Choroid plexus epithelial cell (primary cell): ENCODE results near the gene GREM2.

Experiments
- DNase-seq: peaks from one replicate; pipeline ENCODE4 v3.0.0-alpha.2; 2010; ENCODE audit warnings: low read depth
- H3K4me3 ChIP-seq: 2 replicates; pipeline ENCODE4 v1.5.1; 2011; ENCODE audit warnings: low read depth, mild to moderate bottlenecking, control low read depth, low read length, moderate library complexity
- CTCF ChIP-seq: conservative IDR thresholded peaks from 2 replicates; pipeline ENCODE4 v1.5.1; 2011; ENCODE audit warnings: low read depth, mild to moderate bottlenecking, control low read depth, inconsistent platforms, low read length, moderate library complexity

The GREM2 gene

GRCh38 chr1:240499012-240499411, 112.9 kb downstream of the GREM2 start:
- no peak for TF ChIP-seq CTCF
- H3K4me3 ChIP-seq, result no peak overlapping the region
- peak; percentile 39 for DNase-seq

- no peak overlapping the region for H3K4me3 ChIP-seq
- no peak for TF ChIP-seq CTCF
- no peak for DNase-seq
Measured at GRCh38 chr1:240498335-240498734, 113.6 kb downstream of the GREM2 start.

- TF ChIP-seq CTCF, result no peak
- no peak overlapping the region for H3K4me3 ChIP-seq
- DNase-seq, result no peak
Measured at GRCh38 chr1:240497908-240498307, 114.0 kb downstream of the GREM2 start.

- DNase-seq, result no peak
- no peak overlapping the region for H3K4me3 ChIP-seq
- TF ChIP-seq CTCF, result no peak
Measured at GRCh38 chr1:240496941-240497340, 115.0 kb downstream of the GREM2 start.

- DNase-seq, result no peak
- H3K4me3 ChIP-seq, result no peak overlapping the region
- no peak for TF ChIP-seq CTCF
Measured at GRCh38 chr1:240496356-240496755, 115.6 kb downstream of the GREM2 start.

- TF ChIP-seq CTCF, result no peak
- DNase-seq, result no peak
- no peak overlapping the region for H3K4me3 ChIP-seq
Measured at GRCh38 chr1:240495601-240496000, 116.4 kb downstream of the GREM2 start.

- peak; percentile 41 for DNase-seq
- peak overlapping the region; percentile 37 for H3K4me3 ChIP-seq
- peak; percentile 30 for TF ChIP-seq CTCF
Measured at GRCh38 chr1:240492832-240493440, 119.0 kb downstream of the GREM2 start.
